COLO668 (cell line): ENCODE results near the gene MN1.

Experiments
- DNase-seq: peaks from one replicate; lab custom pipeline; 2025; ENCODE audit not compliant: unreplicated experiment; lab: John Stamatoyannopoulos, UW

Gene MN1

DNA sequence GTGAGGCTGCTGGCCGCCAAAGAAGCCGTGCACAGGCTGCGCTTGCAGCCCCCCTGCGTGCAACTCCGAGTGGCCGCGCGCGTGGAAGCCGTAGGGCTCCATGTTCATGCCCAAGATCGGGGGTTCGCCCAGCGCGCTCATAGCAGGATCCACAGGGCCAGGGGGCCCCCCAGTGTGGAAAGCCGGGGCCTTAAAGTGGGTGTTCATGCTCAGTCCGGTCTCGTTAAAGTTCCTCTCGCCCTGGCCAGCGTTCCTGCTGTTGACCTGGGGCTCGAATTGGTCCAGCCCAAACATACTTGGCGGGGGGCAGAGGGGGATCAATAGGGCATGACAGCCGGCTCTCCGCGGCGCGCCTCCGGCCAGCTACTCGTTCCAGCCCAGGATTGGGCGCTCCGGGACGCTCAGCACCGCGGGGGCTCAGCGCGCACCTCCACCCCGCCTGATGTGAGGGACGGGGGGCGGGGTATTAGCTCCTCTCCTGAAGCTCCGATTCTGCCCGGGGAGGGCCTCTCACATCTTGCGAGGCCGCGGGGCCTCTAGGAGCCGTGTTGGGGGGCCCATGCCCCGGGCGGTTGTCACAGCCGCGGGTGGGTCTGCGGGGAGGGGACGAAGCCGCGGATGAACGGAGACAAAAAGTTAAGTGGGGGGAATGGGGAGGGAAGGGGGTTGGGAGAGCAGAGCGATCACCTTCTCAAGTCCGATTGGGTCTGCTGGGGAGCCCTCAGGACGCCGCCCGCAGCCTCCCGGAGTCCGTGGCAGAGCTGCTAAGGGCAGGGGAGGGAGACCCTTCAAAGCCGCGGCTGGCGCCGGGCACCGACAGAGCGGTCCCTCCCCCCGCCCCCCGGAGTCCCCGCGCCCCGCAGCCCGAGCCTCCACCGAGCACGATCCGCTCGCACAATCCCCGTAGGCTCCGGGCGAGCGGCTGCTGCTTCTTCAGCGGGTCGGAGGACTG is 1.0 kb downstream of the MN1 start:
- no peak for DNase-seq

DNA sequence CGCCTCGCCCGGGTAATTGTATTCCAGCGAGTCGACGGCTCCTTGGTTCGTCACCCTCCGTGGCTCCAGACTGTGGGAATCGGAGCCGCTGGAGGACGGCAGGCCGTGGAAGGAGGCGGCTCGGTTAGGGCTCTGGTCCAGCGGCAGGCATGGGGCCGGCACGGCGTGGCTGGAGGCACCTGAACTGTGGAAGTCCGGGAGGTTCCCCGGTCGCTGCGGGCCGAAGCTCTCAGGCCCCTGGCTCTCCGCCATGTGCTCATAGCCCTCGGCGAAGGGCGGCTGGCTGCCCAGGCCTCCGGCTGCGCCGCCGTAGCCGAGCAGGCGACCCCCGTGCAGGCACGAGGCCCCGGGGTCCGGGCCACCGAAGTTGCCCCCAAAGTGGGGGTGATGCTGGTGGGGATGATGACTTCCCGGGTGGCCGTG is 1.7 kb downstream of the MN1 start:
- DNase-seq, result peak; percentile 42

DNA sequence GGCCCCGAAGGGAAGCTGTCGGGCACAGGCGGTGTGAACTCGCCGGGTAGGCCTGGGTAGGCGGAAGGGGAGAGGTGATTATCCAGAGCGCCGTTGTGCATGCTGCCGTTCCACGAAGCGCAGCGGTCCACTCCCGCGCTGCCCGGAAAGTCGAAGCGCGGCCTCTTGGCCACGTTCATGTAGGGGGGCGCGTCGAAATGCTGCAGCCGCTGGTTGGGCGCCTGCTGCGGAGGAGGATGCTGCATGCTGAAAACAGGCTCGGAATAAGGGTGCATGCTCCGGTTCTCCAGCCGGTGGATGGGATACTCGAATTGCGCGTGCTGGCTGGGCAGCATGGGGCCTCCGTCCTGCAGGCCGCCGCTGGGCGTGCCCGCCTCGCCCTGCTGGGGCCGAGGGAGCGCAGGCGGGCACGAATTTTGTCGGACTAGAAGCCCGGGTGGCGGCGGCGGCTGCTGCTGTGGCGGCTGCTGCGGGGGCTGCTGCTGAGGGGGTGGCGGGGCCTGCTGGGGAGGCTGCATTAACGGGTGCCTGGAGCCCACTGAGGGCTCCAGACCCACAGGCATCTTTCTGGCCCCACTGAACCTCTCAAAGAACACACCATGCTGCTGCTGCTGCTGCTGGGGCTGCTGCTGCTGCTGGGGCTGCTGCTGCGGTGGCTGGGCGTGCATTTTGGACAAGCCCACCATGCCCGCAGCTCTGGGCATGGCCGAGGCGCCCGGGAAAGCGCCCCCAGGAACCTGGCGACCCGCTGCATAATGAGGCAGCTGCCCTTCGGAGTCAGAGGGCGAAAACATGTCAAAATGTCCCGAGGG is 2.3 kb downstream of the MN1 start:
- DNase-seq, result no peak

DNA sequence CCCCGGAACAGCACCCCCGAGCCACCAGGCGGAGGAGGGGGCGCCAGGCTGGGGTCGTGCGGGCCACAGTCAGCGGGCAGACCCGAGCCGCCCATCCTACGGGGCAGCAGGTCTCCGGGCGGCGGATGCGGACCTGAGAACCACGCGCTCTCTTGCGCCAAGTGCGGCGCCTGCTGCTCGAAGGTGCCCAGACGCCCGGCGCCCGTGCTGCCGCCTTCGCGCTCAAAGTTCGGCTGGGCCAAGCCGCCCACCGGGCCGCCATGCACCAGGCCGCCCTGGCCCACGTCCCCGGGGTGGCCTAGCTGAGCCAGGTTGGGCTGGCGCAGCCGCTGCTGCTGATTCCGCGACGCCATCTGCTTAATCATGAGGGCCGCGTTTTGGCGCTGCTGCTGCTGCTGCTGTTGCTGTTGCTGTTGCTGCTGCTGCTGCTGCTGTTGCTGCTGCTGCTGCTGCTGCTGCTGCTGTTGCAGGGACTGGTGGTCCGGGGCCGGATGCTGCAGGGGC is 3.0 kb downstream of the MN1 start:
- peak; percentile 22 for DNase-seq

DNA sequence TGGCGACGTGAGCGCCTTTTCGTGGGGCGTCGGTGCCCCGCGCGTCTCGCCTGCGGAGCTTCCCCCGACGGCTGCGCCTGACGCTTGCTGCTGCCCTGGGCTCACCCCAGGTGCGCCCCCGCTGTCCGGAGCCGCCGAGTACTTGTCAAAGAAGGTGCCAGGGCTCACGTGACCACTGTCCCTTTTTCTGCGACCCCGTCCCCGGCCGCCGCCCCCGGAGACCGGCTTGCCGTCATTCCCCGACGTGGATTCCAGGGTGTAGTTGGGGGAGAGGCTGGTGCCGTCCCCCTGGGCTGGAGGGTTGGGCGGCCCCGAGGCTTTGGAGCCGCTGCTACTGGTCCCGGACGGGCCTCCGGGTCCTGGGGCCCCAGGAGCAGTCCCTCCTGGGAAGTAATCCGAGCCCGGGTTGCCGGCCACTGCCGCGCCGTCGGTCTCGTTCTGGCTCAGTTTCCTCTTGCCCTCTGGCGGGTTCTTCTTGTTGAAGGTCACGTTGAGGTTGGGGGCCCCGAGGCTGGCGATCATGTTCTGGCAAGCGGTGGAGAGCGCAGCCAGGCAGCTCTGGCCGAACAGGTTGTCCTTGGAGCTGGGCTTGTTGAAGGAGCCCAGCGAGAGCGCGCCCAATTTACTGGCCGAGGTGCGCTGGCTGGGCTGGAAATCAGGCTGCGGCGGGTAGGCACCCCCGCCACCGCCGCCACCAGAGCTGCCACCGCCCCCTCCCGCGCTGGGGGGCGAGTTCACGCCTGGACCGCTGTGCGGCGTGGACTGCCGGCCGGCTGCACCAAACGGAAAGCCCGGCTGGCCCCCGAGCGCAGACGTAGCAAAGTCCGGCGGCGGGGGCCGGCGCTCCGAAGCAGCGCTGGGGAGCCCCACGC is 3.8 kb downstream of the MN1 start:
- no peak for DNase-seq

DNA sequence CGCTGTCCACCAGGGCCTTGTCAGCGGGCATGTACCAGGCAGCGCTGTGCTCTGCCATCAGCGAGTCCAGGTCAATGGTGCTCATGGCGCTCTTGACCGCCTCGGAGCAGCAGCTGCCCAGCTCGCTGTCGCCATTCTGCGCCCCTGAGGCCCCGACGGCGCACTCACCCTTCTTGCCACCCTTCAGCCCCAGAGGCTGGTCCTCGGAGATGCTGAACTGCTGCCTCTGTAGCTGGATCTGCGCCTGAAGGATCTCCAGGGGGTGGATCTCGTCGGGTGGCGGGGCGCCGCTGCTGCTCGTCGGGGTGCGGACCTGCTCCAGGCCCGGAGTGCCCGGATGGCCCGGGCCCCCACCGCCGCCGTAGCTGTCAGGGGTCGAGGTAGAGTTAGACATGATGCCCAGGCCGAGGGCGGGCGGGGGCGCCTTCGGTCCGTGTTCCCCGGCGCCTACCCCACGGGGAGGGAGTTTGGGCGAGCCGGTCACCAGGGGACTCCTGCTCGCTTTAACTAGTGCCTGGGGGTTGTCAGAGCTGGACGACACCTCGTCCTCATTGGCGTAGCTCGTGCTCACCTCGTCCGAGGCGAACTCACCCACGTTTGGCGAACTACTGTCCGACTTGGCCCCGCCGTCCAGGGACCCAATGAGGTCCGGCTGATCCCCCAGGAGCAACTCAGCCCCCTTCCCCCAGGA is 4.6 kb downstream of the MN1 start:
- no peak for DNase-seq

DNA sequence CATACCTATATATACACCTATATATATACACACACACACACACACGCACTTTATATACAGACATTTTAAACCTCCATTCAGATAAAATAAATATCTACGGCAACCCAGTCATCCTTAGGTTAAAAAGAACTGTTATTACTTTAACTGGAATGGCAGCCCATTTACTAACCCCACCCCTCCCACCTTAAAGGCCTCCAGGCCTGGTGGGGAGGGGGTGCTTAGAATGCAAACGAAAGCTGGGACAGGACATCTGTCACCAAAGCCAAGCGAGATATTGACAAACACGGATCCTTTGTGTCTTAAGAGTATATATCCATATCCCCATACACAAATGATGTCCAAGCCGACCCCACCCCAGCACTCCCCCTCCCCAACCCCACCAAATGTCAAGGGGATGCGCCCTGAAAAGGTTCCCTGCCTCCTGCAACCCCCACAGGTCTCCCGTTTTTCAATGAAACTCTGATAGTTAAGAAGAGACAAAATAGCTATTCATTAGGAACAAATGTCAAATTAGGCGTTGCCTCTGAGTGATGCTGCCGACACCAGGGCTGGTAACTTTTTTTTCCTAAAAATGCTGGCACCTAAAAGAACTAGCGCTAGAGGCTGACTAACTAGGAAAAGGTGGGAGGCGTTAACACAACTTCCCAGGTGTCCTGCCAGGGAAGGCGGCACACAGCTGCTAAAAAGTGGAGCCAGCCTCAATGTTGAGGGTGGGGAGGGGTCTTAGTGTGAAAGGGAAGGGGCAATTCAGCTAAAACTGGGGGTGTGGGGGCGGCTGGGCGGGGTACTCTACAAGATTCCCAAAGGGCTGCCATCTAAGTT is 5.6 kb downstream of the MN1 start:
- DNase-seq, result no peak

DNA sequence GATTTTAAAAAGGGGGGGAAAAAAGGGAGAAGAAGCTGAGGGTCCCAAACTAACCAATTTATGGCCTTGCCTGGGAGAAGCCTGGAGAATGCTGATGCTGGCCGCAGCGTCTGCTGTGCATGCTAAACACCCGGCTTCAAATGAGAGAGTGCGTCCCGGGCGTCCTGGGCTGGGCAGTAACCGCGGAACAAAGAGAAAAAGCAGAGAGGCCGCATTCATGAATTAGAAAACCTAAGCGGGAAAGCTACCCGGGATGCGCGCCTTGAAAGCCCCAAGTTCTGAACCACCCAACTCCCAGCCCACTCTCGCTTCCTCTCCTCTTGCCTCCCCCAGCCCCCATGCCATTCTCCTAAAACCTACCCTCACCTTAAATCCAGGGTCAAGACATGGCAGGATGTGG is 6.5 kb downstream of the MN1 start:
- DNase-seq, result no peak

DNA sequence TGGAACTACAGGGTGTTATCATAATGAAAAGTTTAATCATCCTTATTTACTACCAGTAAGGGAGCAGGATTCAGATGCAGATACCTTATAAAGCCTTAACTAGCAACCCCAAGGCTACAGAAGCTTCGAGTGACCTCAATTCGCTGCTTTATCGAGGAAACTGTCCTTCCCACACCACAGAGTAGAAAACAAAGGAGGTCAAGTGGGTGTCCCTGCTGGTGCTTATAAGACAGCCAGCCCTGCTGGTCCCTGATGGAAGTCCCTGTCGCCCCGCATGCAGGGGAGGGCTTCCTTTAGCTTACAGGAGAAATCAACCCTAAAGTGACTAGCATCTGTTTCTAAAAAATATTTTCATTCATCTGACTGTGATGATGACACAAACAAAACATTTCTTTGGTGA is 7.3 kb downstream of the MN1 start:
- no peak for DNase-seq

DNA sequence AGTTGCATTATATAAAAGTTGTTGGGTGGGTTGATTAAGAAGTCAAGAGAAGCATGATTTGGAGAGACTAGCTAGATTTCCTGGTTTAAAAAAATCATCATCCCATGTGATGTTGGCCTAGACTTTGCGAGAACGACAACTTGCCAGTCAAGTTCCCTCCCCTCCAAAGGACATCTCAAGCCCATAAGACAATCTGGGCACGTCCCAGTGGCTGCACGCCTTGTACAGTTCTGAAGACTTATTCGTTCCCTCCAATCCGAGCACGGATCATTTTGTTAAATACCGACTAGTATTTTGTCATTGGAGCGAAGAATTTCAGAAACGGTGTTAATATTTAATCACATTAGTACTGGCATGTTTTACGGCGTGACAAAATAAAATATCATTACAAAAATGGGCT is 8.0 kb downstream of the MN1 start:
- DNase-seq, result no peak

DNA sequence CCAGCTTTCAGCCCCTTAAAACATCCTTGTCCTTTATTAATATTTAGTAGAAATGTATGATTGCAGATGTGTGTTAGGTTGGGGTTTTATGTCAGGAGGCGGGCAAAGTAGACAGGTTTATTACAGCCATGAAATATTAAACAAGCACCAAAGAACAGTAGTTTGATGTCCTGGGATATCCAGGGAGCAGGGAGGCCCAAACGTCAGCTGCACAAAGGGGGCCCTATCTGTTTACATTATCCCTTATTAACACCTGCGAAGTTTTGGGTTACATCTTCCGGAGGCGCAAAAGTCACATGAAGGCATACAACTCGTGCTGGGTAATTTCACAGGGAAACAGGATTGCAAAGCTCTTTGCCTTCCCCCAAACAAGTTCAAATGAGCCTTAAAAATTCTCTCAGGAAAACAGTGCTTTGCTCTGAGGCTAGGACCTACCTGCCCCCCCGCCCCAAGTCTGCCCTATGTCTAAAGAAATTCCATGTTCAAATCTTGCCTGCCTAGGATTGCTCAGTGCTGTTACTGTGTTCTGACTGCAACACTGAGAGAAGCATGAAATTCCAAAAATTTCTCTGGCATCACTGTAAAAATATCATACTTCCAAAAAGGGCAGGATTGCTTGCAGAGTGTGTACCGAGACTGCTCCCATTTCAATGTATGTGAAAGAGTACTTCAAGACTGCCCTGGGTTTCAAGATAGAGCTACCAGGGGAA is 8.9 kb downstream of the MN1 start:
- DNase-seq, result no peak

DNA sequence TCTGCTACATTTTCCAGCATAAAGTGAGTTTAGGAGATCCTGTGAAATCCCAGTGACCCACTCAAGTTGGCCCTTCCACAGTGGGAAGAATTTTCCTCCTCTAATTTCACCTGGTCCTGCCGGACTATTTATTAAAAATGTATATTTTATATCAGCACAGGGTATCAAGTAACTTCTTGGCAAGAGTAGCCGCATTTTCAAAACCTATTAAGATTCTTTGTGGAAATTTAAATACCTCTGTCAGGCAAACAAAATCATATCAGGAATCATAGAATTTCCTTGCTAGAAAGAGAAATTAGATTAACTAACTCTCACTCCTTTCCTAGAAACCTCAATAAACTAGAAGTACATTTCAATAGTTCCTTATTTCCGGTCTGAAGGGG is 9.7 kb downstream of the MN1 start:
- DNase-seq, result no peak

DNA sequence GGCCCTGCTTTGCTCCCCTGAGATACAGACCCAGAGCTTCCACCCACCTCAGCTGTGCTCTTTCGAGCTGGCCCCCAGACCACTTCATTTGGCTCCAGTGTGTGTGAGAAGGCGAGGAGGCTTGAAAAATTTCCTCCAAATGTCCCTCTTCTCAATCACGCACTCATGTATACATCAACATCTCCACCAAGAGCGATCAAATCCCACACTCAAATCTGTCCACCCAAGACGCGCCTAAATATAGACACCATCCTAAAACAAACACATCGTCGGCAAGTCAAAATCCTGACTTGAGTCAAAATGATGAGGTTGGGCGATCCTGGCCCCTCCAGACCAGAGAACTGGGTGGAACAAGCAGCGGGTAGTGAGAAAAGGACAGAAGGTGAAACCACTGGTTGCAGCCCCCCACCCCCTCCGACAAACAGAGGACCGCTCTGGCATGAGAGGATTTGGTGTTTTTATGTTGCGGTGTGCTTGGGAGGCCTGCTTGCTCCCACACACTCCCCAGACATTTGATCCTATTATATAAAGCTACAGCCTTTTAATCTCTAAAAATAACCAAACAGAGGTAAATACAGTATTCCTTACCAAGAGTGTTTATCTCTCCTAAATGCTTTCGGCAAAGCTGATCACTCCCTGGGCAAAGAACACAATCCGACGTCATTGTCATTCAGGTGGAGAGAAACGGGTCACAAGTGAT is 10.2 kb downstream of the MN1 start:
- no peak for DNase-seq

DNA sequence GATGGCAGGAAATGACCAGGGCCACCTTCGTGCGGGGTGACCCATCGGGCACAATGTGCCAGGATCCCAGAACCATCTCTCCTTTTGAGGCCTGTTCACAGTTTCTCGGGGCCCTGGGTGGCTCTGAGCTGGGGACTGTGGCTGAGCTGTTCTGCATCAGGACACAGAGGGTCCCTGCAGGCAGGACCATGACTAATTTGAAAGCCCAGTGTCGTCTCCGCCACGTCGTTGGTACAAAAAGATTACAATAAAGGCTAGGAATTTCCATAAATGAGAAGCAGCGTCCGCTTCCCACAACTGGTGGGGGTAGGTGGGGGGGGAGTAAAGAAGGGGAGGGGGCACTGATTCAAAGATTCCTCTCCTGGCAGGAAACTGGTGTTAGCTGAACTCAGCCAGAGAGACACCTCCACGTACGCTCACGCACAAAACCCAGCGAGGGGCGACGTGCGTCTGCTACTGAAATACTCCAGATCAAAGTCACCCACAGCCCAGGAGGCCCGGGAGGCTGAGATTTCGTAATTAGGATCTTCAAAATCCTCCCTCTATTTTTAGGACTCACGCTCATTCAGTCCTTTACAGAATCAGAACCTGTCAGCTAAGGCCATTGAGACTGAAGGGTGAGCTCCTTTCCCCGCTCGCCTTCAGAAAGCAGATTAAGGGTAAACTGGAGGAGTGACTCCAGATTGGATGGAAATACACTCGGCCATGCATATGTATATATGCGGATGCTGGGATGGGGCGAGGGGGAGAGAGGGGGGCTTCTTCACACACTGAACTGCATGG is 11.0 kb downstream of the MN1 start:
- no peak for DNase-seq

DNA sequence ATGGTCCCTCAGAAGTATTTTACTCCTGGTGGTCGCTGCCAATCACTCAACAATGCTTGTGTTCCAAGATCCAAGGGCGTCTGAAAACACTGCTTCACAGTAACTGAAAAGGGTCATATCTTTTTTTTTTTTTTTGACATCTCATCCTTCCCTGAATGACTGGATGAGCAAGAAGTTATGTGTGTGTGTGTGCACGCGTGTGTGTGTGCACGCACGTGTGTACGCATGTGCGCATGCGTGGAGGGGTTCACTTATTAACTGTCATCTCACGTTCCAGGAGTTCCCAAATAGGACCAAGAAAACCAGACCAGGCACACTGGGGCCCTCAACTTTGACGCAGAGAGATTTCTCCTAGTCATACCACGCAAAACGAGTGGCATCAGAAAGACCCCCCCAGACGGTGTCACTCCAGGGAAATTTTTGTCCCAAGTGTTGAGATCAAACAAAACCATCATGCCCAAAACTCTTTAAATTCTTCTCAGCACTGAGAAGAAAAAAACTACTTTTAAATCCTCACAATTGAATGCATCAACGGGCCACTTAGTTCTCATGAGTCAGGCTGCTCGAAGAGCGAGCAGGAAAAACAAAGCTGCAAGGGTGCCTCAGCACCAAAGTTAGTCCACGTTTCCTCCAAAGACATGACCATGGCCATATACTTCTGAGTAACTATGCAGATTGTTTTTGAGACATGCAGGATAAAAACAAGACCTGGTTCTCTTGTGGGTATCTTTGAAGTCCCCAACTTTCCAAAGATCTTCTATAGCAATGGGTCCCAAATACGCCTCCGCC is 12.9 kb downstream of the MN1 start:
- DNase-seq, result no peak

DNA sequence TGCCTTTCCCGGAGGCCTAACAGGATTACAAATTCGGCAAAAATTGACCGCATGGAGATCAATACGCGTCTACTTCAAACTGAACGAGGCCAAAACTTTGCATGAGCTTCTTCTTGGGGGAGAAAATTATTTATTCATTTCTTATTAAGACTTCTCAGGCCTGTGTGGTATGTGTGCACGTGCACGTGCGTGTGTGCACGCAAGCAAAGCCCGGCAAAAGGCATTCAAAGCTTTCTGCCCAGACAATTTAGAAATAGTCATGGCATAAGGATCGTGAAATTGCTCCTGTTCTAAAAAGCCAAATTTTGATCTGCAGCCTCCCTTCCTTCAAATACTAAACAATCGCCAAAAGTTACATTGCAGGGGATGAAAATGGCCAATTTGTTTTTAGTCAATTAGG is 14.6 kb downstream of the MN1 start:
- no peak for DNase-seq
